CD4-positive, alpha-beta T cell treated with Interleukin-4 for 4 hours (primary cell): ENCODE measurements around the gene FHOD3.

Experiments
- DNase-seq: peaks from one replicate; pipeline ENCODE4 v3.0.0-alpha.2; 2020

FHOD3 gene

DNA sequence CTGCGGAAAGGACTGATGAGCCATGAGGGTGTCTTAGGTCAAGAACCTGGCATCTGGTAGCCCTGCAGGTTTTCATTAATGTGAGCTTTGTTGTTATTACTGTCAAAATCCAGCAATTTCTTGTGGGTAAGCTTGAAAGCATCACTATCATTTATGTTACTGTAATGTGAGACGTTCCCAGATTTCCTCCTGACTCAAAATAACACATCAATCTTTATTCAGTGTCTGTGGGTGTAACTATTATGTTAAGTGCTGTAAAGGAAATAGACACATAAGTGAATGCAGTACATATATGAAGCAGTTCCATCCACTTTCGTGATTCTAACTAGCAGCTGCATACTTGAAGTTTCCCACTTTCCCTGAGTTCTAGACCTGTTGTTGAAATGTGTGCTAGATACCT is 89.8 kb downstream of the FHOD3 start:
- no peak for DNase-seq

DNA sequence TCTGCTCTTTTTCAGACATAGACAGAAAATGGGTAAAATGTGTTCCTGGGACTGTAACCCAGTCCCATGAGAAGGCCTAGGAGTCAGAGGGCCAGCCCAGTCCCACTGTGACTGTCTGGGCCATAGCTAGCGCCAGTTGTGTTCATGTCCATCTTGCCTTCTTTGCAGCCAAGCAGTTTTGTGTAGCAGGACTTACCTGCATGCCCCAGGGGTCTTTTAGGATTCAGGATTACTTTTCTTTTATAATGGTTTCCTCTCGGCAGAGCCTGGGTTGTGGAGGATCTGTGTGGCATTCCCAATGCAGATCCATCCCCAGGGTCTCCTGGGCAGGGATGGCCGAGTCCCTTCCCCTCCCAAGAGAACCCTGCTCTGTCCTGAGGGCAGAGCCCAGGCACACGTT is 90.8 kb downstream of the FHOD3 start:
- no peak for DNase-seq

DNA sequence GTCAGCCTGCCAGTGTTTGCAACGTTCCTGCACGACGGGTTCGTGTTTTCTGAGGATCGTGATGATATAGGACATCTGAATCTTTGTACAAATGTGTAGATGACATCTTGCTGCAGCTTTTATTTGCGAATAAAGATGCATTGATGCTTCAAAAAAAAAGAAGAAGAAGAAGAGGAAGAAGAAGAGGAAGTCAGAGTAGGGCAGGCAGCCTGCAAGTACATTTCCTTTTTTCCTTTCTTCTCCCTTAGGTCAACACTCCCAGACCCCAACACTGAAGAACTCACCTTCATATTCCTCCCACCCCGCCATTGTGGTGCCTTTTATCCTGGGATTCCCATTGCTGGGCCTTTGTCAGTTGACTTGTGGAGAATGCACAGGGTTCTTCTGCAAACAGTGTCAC is 91.5 kb downstream of the FHOD3 start:
- DNase-seq: no peak

DNA sequence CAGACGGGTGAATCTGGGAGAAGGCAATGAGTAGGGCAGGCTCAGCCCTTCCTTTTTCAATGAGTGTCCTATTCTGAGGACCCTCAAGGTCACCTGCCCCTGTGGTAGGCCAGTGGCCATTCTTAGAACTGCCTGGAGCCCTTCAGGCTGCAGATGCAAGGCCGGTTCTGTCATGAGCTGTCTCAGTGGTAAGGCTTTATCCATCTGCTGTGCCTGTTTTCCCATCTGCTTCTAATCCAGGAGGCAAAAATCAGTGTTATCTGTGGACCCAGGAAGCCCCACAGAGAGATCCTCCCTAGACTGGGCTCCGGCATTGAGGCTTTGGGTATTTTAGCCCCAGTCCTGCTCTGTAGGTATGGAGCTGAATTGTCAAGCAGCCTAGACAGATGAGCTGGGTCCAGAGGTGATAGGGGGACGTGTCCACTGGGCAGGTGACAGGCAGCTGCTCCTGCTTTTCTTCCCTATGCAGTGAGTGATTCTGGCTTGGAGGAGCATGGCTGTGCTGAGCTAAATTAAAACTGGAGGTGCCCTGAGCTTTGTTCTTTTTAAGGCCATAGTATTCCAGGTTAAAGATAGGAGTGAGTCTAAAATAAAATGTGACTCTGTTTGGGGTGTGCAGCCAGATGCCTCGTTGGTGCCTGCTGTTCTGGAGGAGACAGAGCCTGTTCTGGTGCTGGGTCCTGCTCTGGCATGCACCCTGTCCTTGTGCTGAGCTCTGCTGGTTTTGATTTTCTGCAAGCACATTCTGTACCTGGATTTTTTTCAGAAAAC is 92.5 kb downstream of the FHOD3 start:
- no peak for DNase-seq

DNA sequence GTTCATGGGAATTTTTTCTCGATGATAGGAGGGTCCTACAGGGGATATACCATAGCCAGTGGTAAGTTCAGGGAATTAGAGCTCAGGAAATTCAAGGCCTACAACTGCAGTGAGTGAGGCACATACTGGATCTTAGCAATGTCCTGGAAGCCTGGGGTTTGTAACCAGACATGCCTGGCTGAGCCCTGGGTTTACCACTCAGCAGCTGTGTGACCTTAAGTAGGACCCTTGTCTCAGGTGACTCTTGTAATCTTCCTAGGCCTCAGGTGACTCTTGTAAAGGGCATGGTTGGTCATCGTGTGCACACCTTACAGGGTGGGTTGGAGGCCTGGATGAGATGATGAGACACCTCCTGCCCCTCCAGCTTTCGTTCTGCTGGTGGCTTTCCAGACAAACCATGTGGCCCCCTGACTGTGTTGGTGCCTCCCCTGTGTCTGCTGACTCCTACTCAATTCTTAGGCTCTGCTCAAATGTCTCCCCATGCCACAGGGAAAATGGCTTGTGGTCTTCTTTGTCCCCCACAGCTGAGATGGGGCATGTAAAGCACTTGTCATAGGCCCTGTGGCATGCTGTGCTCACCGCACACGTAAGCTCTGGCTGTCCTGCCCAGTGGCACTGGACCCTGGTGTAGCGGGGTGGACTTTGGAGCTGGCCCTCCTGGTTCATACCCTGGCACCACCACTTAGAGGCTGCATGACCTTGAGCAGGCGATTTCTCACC is 94.1 kb downstream of the FHOD3 start:
- no peak for DNase-seq

DNA sequence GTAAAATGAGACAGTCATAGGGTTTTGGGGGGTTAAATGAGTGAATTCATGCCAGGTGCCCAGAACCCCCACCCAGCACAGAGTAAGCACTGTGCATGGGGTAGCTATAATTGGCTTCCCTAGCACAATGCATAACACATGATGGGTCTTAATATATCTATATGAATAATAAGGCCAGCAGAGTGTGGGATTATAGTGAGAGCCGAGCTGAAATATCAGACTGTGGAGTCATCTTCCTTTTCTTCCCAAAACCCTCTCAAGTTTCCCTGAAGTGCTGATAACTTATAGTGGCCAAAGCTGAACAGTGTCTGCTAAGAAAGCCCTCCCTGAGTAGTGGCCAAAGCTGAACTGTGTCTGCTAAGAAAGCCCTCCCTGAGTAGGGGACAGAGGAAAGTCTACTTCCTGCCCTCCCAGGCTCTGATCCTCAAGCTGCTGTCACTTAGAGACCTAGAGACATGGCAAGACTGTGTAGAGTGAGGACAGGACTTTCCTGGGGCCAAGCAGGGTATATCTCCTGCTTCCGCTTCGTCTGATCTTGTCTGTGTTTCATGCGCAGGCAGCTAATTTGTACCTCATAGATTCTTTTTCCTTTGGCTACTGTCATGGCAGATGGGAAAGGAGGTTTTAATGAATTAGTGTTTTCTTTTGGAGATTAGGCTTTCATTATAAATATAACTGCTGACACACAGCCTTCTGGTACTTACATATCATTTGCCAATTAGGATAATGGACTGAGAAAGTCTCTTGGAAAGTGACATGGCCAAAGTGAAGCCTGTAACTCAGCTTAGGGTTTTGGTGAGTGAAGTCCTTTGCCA is 94.9 kb downstream of the FHOD3 start:
- DNase-seq: no peak

DNA sequence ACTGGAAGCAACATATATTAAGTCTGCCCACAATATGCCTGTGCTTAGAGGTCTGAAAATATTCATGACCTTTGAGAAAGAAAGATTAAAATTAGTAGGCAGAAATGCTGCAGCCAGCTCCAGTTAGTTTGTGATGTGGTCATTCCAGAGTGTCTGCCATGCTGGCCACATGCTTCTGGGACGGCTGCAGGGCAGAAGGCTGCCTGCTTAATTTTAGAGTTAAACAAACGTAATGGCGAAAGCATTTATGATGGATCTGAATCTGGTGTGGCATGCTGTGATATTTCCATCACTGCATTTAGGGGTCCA is 95.4 kb downstream of the FHOD3 start:
- no peak for DNase-seq

DNA sequence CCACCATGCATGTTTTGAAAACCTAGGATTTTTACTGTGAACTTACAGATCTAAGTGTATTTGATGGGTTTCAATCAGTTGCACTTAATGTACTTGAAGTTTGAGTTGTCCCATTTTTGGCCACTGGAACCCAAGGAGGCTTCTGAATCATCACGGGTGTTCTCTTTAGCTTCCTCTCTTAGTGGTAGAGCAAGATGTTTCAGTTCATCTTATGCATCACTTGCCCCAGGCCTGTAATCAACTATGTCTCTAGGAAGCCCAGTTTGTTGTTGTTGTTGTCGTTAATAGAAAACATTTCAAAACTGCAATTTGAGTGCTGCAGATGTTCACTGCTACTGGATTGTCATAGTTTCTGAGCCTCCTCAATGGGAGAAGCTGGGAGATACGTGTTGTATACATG is 97.0 kb downstream of the FHOD3 start:
- DNase-seq: no peak

DNA sequence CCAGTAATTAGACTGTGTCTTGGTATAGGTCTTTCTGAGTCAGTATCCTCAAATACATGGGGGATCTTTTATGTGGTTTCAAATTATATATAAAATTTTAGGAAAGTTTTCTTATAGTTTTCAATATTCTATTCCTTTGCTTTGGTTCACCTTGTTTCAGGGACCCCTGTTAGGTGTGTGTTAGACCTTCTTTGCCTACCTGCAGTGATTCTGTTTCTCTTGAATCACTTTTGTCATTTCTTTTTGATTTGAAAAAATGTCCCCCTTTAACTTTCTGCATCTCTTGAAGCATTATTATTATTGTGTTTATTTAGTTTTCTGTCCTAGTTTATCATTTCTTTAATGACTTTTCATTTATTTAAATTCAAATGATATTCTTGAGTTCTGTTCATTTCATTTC is 98.7 kb downstream of the FHOD3 start:
- DNase-seq: no peak

DNA sequence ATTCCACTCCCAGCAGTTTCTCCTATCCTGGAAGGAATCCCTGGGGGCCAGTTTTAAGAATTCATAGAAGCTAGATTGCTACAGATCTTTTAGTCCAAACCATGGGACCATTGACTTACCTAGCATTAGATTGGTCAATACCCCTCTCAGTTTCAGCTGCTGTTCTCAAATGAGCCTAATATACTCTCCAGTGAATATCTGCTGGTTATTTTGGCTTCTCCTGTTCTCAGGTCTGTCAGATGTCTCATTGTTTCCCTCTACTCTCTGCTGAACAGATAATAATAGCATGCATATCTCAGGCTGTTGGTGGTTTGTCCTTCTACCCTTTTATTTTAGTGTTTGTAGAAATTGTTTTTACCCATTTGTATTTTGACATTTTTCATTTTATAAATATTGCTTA is 99.5 kb downstream of the FHOD3 start:
- DNase-seq: no peak

DNA sequence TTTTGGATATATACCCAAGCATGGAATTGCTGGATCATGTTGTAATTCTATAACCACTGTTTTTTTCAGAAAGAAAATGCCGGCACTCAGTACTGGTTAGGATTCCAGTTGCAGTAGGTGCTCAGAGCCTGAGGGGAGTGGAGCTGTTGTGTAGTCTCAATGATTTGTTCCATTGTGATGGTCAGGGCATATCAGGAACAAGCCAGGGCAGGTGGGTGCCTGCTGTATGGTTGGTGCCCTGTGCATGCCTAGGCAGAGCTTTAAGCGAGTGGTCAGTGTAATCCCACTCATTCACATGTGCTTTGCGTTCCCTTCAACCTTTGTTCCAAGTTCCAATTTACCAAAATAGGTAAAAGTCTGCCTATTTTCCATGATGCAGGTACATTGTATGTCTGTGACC is 100.9 kb downstream of the FHOD3 start:
- DNase-seq: no peak

DNA sequence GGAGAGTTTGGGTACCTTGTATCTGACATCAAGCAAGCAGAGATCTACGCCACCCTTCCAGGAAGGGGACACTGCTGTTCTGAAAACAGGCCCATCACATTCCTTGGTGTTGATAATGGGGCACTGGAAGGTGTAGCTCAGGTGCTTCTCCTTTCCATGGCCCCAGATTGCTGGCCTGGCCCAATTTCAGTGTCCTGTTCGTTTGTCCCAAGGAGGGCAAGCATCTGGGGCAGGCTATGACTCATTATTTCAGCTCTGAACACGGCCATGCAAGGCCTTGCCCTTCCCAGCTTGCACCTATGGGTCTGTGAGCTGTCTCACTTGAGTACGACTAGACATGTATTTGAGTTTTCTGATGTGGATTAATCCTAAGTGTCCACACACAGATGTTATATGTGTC is 101.5 kb downstream of the FHOD3 start:
- no peak for DNase-seq

DNA sequence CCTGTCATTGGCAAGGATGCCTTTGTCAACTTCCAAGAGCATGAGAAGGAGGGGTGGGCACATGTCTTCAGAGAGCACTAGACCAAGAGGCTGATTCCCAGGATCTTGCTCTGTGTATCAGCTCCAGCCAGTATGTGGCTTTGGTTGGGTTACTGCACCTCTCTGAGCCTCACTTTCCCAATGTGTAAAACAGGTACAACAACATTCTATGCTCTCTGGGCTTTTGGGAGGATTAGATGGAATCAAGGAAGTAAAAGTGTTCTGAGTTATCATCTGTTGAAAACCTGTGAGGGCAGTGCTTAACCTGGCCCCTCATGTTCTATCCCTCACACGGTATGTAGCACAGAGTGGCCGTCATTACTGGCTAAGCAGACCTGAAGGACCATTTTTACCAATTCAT is 103.9 kb downstream of the FHOD3 start:
- no peak for DNase-seq

DNA sequence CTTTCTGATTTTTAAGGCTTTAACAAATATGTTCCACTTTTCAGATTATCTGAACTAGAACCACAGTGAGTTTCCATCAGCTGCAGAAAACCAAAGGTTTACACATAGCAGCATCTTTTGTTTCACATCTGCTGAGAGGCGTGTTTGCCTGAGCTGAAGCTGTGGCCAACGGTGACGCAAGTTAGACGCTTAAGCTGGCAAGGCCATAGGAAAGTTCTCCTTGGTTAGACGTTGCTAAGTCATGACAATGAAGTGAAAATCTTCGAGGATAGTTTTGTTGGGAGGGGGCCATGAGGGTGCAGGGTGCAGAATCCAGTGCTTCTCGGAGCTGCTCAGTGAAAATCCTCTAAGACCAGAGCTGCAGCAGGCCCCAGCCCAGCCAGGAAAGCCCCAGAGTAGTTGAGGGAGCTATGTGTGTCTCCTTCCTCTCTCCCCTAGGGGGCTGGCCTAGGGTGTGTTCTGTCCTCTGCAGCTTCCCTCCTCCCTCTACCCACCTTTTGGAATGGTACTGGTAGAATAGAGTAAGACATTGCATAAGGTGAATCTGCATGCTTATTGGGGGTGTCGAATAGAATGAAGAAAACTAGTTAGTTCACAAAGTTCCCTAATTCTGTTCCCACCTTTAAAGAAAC is 105.4 kb downstream of the FHOD3 start:
- DNase-seq: no peak

DNA sequence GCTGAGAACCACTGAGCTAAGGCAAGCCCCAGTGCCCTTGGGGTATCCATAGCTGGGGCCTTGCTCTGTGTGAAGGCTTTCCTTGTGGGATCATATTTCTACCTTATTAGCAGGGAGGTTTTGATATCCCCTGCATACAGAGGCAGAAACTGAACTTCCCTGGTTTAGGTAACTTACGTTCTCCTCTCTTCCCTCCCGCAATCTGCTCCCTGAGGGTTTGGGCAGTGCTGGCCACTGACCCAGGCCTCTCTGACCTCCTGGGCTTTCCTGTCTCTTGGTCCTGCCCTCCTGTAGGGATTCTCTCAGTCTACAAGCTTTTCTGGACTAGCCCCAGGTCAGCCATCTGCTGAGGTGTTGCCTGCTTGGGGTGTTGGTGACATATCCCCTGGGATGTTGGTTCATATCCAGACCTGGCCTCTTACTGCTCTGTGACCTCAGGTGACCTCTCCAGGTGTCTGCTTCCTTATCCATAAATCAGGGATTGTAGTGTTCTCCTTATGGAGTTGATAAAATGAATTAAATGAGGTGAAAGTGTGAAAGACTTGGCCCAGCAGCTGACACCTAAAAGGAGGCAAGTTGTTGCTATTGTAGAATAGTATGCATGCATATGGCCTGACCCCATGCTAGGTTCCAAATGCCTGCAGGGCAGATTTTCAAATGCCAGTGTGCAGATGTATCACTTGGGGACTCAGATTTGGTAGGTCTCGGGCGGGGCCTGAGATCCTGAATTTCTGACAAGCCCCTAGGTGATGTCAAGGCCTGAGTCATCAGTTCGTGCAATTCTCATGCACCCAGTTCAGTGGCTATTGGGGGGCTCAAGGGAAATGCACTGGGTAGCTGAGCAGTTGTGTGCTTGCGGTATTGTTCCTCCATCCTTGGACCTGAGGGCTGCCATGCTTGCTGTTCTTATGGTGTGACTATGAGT is 106.6 kb downstream of the FHOD3 start:
- no peak for DNase-seq

DNA sequence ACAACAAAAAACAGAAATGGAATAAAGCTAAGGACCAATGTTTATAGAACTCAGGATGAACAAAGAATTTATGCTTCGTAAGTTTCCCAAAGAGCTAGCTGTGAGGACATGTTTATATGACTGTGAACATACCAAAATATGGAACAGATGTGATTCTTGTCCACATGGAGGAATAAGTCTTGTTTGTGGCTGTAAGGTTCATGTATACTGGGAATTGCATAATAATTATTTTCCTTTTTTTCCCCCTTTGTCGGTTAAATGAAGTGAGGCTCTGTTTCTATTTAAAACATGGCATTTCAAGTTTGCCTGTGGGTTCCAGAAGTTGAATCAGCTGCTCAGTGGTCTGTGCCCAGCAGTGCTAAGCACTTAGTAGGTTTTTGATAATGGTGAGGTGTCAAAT is 108.1 kb downstream of the FHOD3 start:
- no peak for DNase-seq

DNA sequence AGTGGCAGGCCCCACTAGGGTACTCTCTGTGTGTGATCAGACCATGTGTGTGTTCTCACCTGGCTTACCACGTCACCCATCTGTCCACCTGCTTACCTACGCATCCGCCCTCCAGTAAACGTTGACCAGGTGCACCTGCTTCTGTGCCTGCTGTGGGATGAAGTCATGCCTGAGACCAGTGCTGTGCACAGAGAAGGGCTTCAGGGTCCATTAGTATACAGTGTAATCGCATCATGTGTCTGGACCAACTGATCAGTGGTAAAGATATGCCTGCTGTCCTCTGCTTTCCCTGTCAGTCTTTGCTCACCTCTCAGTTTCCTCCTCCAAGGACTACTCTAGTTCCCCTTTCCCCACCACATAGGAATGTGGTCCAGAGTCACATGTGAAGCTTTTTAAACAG is 109.3 kb downstream of the FHOD3 start:
- DNase-seq: no peak

DNA sequence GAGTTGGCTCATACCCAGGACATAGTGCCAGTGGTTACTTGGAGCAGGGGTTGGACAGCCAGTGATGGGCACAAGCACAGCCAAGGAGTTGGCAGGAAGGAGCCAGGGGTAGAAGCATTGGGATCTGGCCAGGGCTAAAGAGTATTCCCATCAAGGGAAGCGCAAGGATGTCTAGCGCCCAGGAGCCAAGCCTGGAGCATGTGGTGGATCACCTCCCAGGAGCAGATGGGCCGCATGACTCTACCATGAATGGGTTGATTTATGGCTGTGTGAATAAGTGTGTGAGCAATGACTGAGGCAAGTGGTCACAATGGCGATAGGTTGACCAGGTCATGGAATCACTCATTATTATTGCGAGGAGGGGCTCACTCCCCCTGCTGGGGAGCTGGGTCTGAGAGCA is 111.1 kb downstream of the FHOD3 start:
- no peak for DNase-seq

DNA sequence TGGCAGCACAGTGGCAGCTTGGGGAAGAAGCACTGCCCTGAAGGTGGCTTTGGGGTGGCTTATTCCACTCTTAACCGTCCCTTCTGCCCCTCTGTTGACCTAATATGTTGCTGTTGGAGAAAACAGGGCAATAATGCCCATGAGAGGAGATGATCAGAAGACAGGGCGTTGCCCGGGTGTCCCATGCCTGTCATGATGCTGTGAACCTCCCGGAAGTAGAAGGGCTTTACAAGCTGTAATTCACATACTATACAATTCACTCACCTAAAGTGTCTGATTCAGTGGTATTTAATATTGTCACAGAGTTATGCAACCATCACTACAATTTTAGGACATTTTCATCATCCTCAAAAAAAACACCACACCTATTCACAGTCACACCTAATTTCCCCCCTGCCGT is 112.3 kb downstream of the FHOD3 start:
- DNase-seq: no peak

DNA sequence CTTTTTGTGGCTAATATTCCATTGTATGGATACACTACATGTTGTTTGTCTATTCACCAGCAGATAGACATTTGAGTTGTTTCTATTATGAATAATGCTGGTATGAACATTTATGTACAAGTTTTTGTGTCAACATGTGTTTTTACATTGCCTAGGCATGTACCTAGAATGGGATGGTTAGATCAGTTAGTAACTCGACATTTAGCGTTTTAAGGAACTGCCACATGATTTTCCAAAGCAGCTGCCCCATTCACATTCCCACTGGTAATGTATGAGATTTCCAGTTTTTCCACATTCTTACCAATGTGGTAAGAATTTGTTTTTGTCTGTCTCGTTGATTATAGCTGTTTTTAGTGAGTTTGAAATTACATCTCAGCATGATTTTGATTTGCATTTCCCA is 112.8 kb downstream of the FHOD3 start:
- DNase-seq: no peak

DNA sequence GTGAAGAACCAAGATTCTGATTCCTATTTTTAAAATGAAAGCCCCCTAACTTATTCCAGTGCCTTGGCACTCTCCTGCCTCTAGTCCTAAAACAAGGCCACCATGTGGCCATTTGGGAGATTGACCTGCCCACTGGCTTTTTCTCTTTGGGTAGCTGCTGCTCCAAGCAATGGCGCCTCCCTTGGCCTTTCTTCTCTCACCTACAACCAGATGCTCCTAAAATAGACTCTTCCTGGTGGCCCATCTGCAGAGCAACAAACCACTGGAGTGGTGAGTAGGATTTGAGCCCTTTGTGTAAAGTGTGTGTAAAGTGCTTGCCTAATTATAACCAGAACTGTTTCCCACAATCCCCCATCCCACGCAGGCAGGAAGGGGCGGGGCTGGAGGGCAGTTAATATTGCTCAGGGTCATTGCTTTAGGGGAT is 114.2 kb downstream of the FHOD3 start:
- no peak for DNase-seq

DNA sequence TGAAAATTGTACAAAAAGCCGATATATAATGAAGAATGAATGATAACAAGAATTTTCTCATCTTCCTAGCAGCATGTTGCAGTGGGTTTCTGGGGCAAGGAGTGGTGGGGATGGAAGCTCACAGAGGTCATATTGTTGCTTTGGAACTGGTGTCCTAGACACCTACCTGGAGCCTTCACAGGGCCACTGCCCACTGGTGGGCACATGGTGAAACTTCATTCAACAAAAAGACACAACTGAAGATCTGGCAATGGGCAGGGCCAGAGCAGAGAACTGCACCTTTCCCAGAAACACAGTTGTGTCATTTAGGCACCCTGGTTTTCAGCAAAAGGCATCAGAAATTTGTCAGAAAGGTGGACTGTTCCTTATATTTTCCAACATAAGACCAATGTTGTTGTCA is 115.3 kb downstream of the FHOD3 start:
- no peak for DNase-seq

DNA sequence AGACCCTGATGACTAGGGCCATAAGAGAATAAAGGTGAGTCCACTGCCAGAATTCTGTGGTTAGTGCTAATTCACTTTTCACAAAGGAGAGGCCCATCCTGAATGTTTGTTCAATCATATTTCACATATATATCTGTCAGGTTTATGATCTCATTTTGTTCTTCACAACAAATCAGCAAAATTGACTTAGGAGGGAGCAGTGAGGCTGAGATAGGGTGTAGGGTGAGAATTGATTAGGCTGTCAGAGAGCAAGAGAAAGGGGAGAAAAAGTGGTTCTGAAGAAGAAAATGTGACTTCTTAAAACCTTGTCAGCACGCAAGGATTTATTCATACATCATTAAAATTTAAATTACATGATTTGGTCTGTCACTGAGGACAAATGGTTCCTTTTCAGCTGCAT is 117.7 kb downstream of the FHOD3 start:
- DNase-seq: no peak
